Choroid plexus epithelial cell (primary cell): ENCODE results near the gene FILIP1L.

Source experiments
- DNase-seq: peaks from one replicate; pipeline ENCODE4 v3.0.0-alpha.2; 2010; ENCODE audit warnings: low read depth
- H3K4me3 ChIP-seq: 2 replicates; pipeline ENCODE4 v1.5.1; 2011; ENCODE audit warnings: low read depth, mild to moderate bottlenecking, control low read depth, low read length, moderate library complexity
- CTCF ChIP-seq: conservative IDR thresholded peaks from 2 replicates; pipeline ENCODE4 v1.5.1; 2011; ENCODE audit warnings: low read depth, mild to moderate bottlenecking, control low read depth, inconsistent platforms, low read length, moderate library complexity

Gene FILIP1L

DNA sequence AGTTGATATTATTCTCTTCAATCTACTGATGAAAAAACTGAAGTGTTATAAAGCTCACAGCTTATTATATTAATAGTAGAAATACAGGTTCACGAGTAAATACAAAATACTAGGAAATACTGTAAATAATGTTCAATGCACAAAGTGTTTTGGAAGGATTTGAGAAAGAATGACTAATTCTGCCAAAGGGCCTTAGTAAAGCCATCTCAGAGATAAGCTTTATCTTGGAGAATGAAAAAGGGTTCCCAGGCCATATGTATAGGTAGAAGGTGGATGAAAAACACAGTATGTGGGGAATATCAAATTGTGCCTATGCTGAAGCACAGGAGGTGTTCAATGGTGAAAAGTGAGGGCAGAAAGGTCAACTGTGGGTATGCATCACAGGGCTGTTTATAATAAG, 173.1 kb downstream of the FILIP1L start:
- no peak for TF ChIP-seq CTCF
- H3K4me3 ChIP-seq = no peak overlapping the region
- DNase-seq = no peak

DNA sequence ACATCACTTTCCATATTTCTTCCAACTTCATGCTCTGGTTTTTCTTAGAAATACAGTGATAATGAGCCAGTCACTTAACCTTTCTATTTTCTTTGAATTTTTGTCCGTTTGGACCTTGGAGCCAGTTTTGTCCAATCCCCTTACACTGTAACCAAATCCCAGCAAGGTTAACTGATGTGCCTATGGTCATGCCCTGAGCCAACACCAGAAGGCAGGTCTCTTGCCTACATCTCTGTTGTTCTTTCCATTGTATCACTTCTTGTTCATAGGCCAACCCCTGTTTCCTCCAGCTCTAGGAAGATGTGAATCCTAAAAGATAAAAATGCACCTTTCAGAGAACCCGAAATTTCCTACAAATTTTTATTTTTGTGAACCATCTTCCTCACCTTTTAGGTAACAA, 174.0 kb downstream of the FILIP1L start:
- H3K4me3 ChIP-seq = no peak overlapping the region
- no peak for DNase-seq
- TF ChIP-seq CTCF = no peak

- no peak for TF ChIP-seq CTCF
- H3K4me3 ChIP-seq = no peak overlapping the region
- DNase-seq = peak; percentile 58
These were observed 174.4 kb downstream of the FILIP1L start for GRCh38 chr3:99939876-99940275.

GRCh38 chr3:99938270-99938911, 175.9 kb downstream of the FILIP1L start:
- TF ChIP-seq CTCF = no peak
- peak; percentile 75 for DNase-seq

GRCh38 chr3:99934975-99935797, 179.1 kb downstream of the FILIP1L start:
- TF ChIP-seq CTCF = no peak
- H3K4me3 ChIP-seq = no peak overlapping the region
- DNase-seq = peak; percentile 58

More at GRCh38 chr3:99938270-99938911, 175.9 kb downstream of the FILIP1L start:
- H3K4me3 ChIP-seq = no peak overlapping the region

- no peak overlapping the region for H3K4me3 ChIP-seq
- no peak for DNase-seq
- TF ChIP-seq CTCF = no peak
These were observed 180.1 kb downstream of the FILIP1L start for GRCh38 chr3:99933971-99934750.
